T-helper 1 cell treated with Interleukin-12 subunit alpha and Interleukin-12 subunit beta and Interleukin-4 antibody, amounts not matched to agents 30 μg/mL and 1 μg/mL, for 36 hours (primary cell): ENCODE measurements around the gene ERBB4.

Experiments
- H3K27ac Mint-ChIP-seq: one replicate; pipeline ENCODE4 v1.8.0; 2021; ENCODE audit warnings: mild to moderate bottlenecking, mixed read lengths
- H3K27me3 Mint-ChIP-seq: one replicate; pipeline ENCODE4 v1.8.0; 2021; ENCODE audit warnings: low read depth, mixed read lengths
- H3K36me3 Mint-ChIP-seq: one replicate; pipeline ENCODE4 v1.8.0; 2021; ENCODE audit warnings: low read depth, mixed read lengths
- H3K4me1 Mint-ChIP-seq: one replicate; pipeline ENCODE4 v1.8.0; 2021; ENCODE audit warnings: low read depth, mixed read lengths
- H3K4me3 Mint-ChIP-seq: one replicate; pipeline ENCODE4 v1.8.0; 2021; ENCODE audit warnings: mild to moderate bottlenecking, moderate library complexity, mixed read lengths
- H3K9me3 Mint-ChIP-seq: one replicate; pipeline ENCODE4 v1.8.0; 2021; ENCODE audit warnings: mixed read lengths

ERBB4 gene

GRCh38 chr2:212535996-212536816 is 2.4 kb downstream of the ERBB4 start:
- H3K4me3 Mint-ChIP-seq, result no peak overlapping the region
- peaks cover 60% of the 10 kb centered on the region for H3K27me3 Mint-ChIP-seq
- no peaks in the 10 kb centered on the region for H3K9me3 Mint-ChIP-seq
- H3K4me1 Mint-ChIP-seq, result peaks cover 2% of the 10 kb centered on the region
- H3K27ac Mint-ChIP-seq, result peak overlapping the region; percentile 23
- no peaks in the 10 kb centered on the region for H3K36me3 Mint-ChIP-seq

DNA sequence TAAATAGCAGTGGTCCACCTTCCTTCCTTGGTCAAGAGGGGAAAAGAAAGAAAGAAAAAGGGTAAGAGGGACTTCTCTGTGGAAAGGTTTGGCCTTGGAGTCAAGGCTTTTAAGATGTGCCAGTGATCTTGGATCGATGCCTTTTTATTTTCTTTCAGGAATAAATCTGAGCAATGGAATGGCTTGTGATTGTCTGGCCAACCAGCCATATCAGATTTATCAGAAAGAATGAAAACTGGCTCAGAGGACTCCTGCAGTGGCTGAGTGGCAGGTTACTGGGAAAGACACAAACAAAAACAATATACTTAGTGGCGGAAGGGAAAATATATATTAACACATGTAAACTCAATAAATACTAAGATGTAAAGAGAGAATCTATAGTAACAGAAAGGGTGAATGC is 4.3 kb downstream of the ERBB4 start:
- no peak overlapping the region for H3K4me3 Mint-ChIP-seq
- H3K27ac Mint-ChIP-seq, result no peak overlapping the region
- H3K9me3 Mint-ChIP-seq, result no peaks in the 10 kb centered on the region
- H3K36me3 Mint-ChIP-seq, result no peaks in the 10 kb centered on the region
- peaks cover 44% of the 10 kb centered on the region for H3K27me3 Mint-ChIP-seq
- peaks cover 2% of the 10 kb centered on the region for H3K4me1 Mint-ChIP-seq

GRCh38 chr2:212532585-212532984 is 6.0 kb downstream of the ERBB4 start:
- Mint-ChIP-seq H3K36me3 (no peaks in the 10 kb centered on the region), H3K27ac (no peak overlapping the region), H3K4me1 (peaks cover 2% of the 10 kb centered on the region), H3K9me3 (no peaks in the 10 kb centered on the region), H3K27me3 (peaks cover 30% of the 10 kb centered on the region), H3K4me3 (no peak overlapping the region)

- H3K36me3 Mint-ChIP-seq, result no peaks in the 10 kb centered on the region
- no peak overlapping the region for H3K27ac Mint-ChIP-seq
- H3K4me1 Mint-ChIP-seq, result peaks cover 2% of the 10 kb centered on the region
- H3K27me3 Mint-ChIP-seq, result peaks cover 25% of the 10 kb centered on the region
- H3K4me3 Mint-ChIP-seq, result no peak overlapping the region
- H3K9me3 Mint-ChIP-seq, result no peaks in the 10 kb centered on the region
These were observed 6.5 kb downstream of the ERBB4 start for GRCh38 chr2:212532087-212532486.

DNA sequence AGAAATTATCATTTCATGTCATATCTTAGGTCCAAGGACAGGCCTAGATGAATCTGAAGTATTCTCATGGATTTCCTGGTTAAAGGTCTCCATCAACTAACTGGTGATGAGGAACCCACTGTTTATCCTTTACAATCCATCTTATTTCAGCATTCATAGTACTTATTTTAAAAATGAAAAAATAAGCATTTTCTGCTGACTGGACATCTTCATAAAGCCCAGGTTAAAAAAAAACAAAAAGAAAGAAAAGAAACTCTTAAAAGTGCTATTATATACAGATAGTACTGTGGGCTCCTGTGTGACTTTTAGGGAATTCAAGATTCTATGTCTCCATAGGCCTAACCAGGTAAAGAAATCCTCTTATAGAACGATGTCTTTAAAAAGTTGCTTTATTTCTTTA is 7.1 kb downstream of the ERBB4 start:
- Mint-ChIP-seq H3K27me3 (peaks cover 20% of the 10 kb centered on the region), H3K36me3 (no peaks in the 10 kb centered on the region), H3K4me3 (no peak overlapping the region), H3K9me3 (no peaks in the 10 kb centered on the region), H3K27ac (no peak overlapping the region), H3K4me1 (no peaks in the 10 kb centered on the region)

- no peak overlapping the region for H3K27ac Mint-ChIP-seq
- H3K27me3 Mint-ChIP-seq, result peaks cover 14% of the 10 kb centered on the region
- H3K9me3 Mint-ChIP-seq, result no peaks in the 10 kb centered on the region
- no peaks in the 10 kb centered on the region for H3K36me3 Mint-ChIP-seq
- H3K4me1 Mint-ChIP-seq, result no peaks in the 10 kb centered on the region
- H3K4me3 Mint-ChIP-seq, result no peak overlapping the region
These were observed 7.6 kb downstream of the ERBB4 start for GRCh38 chr2:212530991-212531390.

- Mint-ChIP-seq H3K4me1 (no peaks in the 10 kb centered on the region), H3K36me3 (no peaks in the 10 kb centered on the region), H3K27ac (no peak overlapping the region), H3K27me3 (peaks cover 9% of the 10 kb centered on the region), H3K9me3 (no peaks in the 10 kb centered on the region), H3K4me3 (no peak overlapping the region)
These were observed 8.2 kb downstream of the ERBB4 start for GRCh38 chr2:212530373-212530772.

DNA sequence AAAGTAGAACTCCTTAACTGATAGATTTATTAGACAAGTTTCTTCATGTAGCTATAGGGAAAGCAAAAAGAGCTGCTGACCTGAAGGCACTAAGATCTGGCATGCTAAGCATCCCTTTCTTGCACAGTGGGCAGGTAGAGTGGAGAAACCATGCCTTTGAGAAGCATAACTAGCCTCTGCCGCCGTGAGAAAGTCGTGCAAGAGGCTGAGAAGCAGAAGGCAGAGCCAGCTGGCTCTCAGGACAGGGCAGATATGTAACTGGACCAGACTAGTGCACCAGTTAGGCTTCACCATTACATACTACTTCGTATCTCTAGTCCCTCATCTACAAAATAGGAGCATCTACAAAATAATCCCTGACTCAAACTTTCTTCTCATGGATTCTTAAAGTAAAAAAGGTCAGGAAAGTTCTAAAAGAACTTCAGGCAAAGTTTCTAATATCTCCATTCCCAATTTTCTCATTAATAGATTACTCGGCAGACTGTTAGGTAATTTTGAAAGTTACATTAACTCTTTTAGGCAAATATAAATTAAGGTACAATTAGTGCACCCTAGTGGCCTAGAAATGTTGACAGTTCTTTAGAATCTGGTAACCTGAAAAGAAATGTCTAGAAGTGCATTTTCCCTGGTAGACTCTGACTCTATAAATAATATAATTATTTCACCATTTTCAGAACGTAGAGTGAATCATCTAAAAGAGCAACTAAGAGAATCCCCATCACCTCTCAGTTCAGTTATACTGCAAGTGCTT is 10.3 kb downstream of the ERBB4 start:
- Mint-ChIP-seq H3K27me3 (no peaks in the 10 kb centered on the region), H3K4me1 (no peaks in the 10 kb centered on the region), H3K9me3 (no peaks in the 10 kb centered on the region), H3K4me3 (no peak overlapping the region), H3K36me3 (no peaks in the 10 kb centered on the region), H3K27ac (no peak overlapping the region)

DNA sequence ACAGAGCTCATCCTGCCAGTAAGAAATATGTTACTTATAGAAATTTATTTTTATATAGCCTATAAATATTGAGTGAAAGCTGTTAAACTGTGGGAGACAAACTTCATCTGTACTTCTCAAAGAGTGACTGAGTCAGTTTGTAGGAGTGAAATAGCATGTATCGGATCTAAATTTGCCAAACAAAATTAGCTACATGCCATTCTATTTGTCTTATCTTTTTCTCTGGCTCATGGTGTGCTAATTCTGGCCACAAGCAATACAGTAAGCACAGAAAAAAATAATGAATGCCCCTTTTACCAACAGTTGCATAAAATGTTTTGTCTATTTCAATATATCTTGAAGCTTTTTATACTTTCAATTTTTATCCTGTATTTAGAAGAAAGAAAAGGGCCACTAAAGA is 12.5 kb downstream of the ERBB4 start:
- Mint-ChIP-seq H3K4me1 (no peaks in the 10 kb centered on the region), H3K4me3 (no peak overlapping the region), H3K27me3 (no peaks in the 10 kb centered on the region), H3K27ac (no peak overlapping the region), H3K9me3 (no peaks in the 10 kb centered on the region), H3K36me3 (no peaks in the 10 kb centered on the region)

- H3K4me3 Mint-ChIP-seq, result no peak overlapping the region
- no peak overlapping the region for H3K27ac Mint-ChIP-seq
- no peaks in the 10 kb centered on the region for H3K4me1 Mint-ChIP-seq
- no peaks in the 10 kb centered on the region for H3K9me3 Mint-ChIP-seq
- no peaks in the 10 kb centered on the region for H3K36me3 Mint-ChIP-seq
- no peaks in the 10 kb centered on the region for H3K27me3 Mint-ChIP-seq
These were observed 14.8 kb downstream of the ERBB4 start for GRCh38 chr2:212523756-212524155.

- Mint-ChIP-seq H3K9me3 (no peaks in the 10 kb centered on the region), H3K4me1 (no peaks in the 10 kb centered on the region), H3K27me3 (no peaks in the 10 kb centered on the region), H3K27ac (no peak overlapping the region), H3K36me3 (no peaks in the 10 kb centered on the region), H3K4me3 (no peak overlapping the region)
These were observed 18.3 kb downstream of the ERBB4 start for GRCh38 chr2:212520340-212520739.

DNA sequence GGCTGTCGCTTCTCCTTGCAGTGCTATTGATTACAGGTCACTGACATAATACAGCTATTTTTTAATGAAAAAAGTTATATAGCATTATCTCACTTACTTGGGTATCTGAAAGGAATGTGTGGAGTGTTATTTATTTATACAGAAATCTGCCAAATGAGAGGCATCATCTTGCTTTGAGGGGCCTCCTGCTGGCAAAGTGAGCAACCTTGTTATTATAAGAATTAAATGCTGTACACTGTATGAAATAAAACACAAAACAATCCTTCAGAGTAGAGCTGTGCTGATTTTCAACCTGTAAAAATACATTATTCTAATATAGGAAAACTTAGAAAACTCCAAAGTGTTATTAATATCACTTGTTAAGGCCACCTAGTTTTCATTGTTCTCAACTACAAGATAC is 20.9 kb downstream of the ERBB4 start:
- H3K9me3 Mint-ChIP-seq, result no peaks in the 10 kb centered on the region
- H3K4me3 Mint-ChIP-seq, result no peak overlapping the region
- H3K27me3 Mint-ChIP-seq, result no peaks in the 10 kb centered on the region
- no peak overlapping the region for H3K27ac Mint-ChIP-seq
- no peaks in the 10 kb centered on the region for H3K4me1 Mint-ChIP-seq
- no peaks in the 10 kb centered on the region for H3K36me3 Mint-ChIP-seq

DNA sequence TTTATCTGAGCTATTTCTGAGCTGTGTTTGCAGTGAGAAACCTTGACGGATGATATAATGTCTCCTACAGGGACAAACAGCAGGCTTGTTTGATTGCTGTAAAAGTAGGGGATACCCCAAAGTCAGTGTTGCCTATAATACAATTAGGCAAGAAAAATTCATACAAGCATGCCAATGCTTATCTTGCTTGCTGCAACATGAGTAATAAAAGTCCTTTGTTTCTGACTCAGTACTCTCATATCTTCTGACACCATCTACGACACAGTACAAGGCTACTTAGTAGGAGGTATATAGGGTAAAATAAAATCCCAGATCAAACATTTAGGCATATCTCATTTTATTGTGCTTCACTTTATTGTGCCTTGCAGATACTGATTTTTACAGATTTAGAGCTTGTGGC is 33.0 kb downstream of the ERBB4 start:
- Mint-ChIP-seq H3K27ac (no peak overlapping the region), H3K9me3 (no peaks in the 10 kb centered on the region), H3K36me3 (no peaks in the 10 kb centered on the region), H3K4me3 (no peak overlapping the region), H3K27me3 (no peaks in the 10 kb centered on the region), H3K4me1 (no peaks in the 10 kb centered on the region)

- Mint-ChIP-seq H3K9me3 (no peaks in the 10 kb centered on the region), H3K36me3 (no peaks in the 10 kb centered on the region), H3K4me3 (no peak overlapping the region), H3K27ac (no peak overlapping the region), H3K27me3 (no peaks in the 10 kb centered on the region), H3K4me1 (no peaks in the 10 kb centered on the region)
These were observed 43.6 kb downstream of the ERBB4 start for GRCh38 chr2:212495046-212495445.

- no peak overlapping the region for H3K4me3 Mint-ChIP-seq
- no peaks in the 10 kb centered on the region for H3K4me1 Mint-ChIP-seq
- H3K27ac Mint-ChIP-seq, result no peak overlapping the region
- H3K36me3 Mint-ChIP-seq, result no peaks in the 10 kb centered on the region
- H3K9me3 Mint-ChIP-seq, result no peaks in the 10 kb centered on the region
- H3K27me3 Mint-ChIP-seq, result no peaks in the 10 kb centered on the region
These were observed 44.1 kb downstream of the ERBB4 start for GRCh38 chr2:212494418-212495020.
